Stimulated activated CD4-positive, alpha-beta T cell treated with anti-CD3 and anti-CD28 coated beads, Interleukin-12 subunit alpha, Interleukin-12 subunit beta, amount 100 ng/mL, for 4 hours (primary cell): ENCODE data around the gene MISP.
"Not testable (repeated sequence)": the region's sequence is repeated elsewhere in the genome, so short reads cannot be mapped to it uniquely, and the experiment has no call there.

Experiments
- DNase-seq: peaks from one replicate; pipeline ENCODE4 v3.0.0-alpha.2; 2020

The MISP gene, protein sequence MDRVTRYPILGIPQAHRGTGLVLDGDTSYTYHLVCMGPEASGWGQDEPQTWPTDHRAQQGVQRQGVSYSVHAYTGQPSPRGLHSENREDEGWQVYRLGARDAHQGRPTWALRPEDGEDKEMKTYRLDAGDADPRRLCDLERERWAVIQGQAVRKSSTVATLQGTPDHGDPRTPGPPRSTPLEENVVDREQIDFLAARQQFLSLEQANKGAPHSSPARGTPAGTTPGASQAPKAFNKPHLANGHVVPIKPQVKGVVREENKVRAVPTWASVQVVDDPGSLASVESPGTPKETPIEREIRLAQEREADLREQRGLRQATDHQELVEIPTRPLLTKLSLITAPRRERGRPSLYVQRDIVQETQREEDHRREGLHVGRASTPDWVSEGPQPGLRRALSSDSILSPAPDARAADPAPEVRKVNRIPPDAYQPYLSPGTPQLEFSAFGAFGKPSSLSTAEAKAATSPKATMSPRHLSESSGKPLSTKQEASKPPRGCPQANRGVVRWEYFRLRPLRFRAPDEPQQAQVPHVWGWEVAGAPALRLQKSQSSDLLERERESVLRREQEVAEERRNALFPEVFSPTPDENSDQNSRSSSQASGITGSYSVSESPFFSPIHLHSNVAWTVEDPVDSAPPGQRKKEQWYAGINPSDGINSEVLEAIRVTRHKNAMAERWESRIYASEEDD

DNA sequence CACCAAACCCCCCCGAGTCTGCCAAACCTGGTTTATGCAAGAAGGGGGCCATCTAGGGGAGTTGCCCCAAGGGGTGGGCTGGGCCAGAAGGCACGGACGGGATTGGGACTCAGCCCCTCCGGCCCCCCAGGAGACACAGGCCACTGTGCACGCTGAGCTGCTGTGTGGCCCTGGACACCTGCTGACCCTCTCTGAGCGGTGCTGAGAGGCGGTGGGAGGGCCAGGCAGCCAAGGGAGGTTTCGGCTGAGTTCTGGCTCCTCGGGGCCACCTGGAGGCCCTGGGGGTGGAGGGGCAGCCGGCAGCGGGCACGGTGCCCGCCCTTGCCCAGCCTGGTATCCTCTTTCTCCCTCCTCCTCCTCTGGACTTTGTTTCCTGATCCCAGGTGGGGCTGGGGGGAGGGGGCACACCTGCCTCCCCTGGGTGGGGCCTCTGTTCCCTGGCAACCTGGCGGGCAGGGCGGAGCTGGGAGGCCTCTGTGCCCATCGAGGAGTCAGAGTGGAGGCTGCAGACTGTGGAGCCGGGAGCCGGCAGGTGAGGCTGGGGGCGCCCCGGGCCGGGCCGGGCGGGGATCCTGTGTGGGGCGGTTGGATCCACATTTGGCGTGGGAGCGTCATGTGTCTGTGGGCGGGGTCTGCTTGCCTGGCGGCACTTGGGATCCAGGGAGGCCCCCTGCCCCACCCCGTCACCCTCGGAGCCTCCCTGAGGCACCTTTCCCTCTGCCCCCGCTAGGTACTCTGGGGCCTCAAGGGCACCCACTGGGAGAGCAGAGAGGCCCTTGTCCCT lies at the start of gene MISP:
Gene MISP, plus strand, starts transcription at position 473 of the 784 bp plus-strand sequence. CDS start 5,835 bp downstream, outside the sequence.
- no peak for DNase-seq

- DNase-seq, result not testable (repeated sequence)
Observed at GRCh38 chr19:702847-703246, 48.1 kb upstream of the MISP start.

DNA sequence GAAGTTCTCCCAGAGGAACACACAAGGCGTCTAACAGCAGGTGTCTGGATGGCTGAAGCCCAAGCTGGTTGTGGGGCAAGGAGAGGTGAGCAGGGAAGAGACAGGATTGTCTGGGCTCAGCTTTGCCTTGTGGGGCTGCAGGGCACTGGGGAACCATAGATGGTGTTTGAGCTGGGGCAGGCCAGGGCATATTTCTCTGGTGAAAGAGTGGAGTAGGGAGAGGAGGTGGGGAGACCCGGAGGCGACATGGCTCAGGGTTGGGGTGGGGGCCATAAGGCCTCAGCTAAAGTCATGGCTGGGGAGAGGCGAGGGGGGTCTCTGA lies 47.6 kb upstream of the MISP start:
- no peak for DNase-seq

DNA sequence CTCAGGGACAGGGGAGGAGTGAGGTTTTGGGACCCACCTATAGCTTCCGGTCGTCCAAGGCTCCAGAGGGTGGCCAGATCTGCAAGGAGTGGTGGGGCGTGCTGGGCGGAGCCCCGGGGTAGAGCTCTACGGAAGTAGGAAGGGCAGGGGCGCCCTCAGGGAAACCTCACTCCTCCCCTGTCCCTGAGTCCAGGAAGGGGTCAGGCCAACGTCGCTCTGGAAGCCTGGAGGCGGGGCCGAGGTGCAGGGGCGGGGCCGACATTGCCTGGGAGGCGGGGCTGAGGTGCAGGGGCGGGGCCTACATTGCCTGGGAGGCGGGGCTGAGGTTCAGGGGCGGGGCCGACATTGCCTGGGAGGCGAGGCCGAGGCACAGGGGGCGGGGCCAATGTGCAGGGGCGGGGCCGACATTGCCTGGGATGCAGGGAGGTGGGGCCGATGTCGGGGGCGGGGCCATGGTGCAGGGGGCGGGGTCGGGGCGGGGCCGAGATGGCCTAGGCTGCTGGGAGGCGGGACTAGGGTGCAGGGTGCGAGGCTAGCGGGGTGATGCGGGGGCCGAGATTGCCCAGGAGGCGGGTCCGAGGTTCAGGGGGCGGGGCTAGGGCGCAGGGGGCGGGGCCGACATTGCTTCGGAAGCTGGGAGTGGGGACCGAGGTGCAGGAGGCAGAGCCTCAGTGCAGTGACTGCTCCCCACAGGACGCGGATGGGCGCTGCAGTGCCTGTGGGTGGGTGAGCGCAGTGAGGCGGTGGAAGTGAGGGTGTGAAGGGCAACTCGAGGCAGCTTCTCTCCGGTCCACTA lies 47.1 kb upstream of the MISP start:
- DNase-seq, result peak; percentile 46

DNA sequence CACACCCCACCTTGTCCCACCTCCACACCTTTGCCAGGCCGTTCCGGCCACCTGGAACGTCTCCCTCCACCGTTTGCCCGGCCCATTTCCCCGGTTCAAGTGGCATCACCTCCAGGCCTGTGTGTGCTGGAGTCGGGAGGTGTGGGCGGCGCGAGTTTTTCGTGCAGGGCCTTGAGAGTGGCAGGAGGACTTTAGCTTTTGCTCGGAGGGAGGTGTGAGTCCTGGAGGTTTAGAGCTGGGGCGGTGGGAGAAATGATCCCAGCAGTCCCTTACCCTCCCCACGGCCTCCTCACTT lies 46.5 kb upstream of the MISP start:
- DNase-seq, result no peak

DNA sequence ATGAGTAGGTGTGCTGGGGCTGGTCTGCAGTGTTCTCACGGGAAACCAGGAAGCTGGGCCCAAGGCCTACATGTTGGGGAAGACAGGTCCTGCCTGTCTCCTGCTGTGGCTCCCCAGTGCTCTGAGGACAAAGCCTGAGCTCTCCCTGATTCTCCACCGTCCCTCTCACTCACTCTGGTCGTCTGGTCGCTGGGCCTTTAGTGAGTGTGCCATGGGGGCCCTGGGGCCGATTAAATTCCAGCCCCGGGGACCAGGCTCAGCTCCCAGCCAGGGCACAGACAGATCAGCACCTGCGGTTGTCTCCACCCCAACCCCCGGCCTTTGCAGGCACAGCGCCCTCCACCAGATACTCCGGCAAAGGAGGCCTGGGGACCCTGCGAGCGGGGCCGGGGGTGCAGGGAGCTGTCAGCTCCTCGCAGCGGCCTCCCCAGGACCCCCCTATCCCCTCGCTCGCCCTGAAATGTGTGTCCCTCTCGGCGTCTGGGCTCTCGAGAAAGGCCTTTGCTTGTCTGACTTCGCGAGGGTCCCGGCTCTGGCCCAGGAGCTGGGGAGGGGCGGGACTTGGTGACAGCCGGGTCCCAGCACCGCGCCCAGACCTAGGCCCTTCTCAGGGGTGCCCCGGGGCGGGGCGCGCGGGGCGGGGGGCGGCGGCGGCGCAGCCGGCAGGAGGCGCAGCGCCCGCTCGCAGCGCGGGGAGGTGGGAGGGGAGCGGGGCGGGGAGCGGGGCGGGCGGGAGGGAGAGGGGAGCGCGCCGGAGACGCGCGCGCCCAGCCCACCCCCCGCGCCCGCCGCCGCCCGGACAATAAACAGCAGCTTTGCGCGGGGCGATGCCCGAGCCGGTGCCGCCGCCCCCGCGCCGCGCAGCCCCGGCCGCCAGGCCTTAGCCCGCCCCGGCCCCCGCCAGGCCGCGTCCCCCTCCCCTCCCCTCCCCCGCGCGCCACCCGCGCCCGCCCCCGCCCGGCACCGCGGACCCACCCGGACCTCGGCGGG lies 42.5 kb upstream of the MISP start, which contains the start of gene PALM:
Gene PALM, plus strand, starts transcription at position 782 of the 990 bp plus-strand sequence. CDS start 212 bp downstream, outside the sequence.
- no peak for DNase-seq

DNA sequence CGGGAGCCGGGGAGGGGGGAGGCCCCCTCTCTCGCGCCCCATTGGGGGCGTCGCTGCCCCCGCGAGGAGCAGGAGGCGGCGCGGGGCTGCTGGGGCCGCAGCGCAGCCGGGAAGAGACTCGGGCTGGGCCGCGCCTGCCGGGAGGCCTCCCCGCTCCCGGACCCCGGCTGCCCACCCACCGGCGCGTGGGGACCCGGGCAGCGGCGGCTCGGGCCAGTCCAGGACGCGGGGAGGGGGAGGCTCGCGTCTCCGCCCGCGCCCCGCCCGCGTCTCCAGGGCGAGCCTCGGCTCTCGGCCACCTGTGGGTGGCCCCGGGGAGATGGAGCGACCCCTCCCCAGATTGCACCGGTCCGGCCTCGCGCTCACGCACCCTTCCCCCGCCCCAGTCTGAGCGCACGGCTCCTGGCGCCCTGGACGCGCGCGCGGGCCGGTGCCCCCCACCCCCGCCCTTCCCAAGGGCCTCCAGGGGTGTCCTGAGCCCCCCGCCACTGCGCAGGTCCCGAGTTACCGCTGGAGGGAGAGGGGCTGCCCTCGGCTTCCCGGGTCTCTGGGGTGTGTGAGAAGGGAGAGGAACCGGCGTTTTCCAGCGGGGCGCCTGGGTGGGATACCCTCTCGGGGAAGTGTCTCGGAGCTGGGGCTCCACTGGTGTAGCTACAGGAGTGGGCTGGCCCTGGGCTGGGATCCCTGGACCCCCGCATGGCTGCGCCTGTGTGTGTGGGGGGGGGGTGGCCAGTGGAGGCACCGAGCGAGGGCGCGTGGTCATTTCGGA lies 41.5 kb upstream of the MISP start:
- no peak for DNase-seq

DNA sequence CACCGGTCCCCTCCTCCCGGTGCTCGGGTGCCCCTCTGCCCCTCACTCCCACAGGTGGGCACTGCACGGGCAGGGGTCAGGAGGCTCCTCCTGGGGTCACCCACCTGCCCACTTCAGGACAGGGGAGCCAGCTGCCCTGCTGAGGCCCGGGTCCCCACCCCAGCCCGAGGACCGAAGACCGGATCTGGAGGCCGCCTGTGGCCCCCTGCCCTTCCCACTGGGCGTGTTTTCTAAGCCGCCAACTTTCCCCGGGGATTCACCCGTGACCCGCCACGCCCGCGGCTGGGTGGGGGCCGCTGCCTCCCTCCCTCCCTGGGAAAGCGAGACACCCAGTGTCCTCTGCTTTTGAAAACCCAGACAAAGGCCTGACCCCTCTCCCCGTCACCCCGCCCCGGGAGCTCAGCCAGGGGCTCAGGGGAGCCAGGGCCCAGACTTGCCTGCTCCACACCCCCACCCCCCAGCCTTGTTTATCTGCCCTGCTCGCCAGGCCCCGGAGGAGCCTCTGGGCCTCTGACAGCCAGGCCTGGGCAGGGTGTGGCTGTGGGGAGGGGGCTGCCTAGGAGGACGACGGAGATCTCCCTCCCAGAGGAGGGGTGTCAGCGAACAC lies 40.8 kb upstream of the MISP start:
- no peak for DNase-seq

- no peak for DNase-seq
Observed at GRCh38 chr19:710767-711166, 40.1 kb upstream of the MISP start.

DNA sequence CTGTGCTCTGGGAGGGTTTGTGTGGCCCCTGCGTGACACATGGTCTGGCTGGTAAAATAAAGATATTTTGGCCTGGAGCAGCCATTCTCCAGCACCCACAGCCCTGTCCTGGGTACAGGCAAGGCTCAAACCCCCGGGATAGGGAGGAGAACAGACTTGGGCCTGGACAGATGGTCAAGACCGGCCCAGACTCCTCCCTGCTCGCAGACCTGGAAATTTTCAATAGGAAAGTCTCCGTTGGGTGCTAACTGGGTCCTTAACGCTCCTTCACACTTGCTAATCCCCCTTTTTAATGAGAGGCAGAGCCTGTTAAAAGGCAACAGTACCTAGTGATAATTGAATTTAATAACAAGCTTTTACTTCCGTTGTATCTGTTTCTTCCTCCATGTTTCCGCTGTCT lies 39.7 kb upstream of the MISP start:
- no peak for DNase-seq

GRCh38 chr19:715347-715746 lies 35.6 kb upstream of the MISP start:
- DNase-seq, result no peak

DNA sequence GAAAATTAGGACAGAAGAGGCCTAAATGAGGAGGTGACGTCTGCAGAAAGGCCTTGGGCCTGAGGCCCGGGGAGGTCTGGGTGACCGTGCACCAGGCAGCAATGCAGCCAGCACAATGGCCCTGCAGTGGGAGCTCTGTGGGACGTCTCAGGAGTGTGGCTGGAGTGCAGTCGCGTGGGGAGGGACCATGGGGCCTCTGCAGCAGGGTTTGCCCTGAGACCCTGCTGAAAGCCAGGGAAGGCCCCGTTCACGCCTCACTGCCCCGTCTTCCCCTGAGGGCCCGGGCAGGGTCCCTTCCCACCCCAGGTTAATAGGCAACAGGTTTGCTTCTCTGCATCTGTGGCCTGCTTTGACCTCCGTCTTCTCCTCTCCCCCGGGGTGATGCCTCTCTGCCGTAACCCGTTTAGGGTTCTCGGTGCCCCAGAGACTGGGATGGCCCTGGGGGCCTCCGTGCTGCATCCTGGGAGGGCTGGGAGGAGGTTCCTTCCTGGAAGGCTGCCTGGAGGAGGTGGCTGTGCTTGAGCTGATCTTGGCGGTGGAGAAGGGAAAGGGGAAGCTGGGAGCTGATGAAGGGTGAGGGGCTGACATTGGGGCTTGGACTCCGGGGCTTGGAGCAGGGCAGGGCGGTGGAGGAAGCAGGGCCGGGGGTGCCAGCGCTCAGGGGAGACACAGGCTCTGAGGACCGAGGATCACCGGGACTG lies 32.5 kb upstream of the MISP start:
- DNase-seq, result no peak

DNA sequence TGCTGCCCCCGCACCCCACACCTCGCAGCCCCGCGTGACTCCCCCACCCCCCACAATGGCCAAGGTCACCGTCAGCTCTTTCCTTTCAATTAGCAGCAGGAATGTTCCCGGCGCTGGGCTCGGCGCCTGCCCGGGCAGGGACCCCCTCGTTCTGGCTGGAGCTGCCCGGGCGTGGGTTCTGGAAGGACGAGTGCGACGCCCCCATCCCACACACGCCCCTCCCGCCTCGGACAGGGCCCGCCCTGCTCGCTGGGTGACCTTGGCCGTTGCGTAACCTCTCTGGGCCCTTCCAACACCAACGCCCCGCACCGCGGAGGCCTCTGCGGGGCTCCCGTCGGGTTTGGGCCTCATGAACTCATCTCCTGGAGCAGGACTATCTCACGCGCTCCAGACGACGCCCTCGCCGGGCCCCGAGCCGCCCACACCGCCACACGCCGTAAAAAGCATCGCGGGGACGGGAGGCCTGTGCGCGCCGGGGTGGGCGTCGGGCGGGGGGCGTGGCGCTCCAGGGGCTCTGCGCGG lies 31.9 kb upstream of the MISP start:
- no peak for DNase-seq

DNA sequence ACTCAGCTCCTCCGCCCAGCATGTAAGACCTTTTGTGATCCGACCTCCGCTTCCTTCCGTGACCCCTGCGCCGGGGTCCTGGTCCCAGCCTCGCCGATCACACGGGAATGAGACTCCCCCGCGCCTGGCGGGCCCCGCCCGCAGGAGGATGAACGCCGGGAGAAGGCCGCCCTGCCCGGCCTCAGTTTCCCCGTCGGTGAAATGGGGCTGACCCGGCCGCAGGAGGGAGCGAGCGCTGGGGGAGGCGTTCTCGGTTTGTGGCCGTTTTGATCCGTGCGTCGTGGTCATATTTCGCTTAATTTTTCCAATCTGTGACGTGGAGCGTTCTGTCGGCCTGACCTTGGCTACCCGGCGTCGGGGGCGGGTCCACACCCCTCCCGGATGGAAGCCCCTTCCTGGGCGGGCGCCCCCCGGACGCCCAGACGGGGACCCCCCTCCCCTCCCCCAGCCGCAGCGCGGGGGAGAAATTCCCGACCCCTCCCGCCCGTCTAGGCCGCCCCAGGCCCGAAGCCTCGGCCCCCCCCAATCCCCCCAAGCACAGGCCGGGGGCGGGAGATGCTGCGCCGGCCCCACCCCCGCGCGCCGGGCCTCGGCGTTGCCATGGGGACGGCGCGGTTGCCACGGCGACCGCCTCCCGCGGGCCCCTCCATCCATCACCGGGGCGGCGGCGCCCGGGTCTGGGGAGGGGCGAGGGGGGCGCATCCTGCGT lies 31.1 kb upstream of the MISP start:
- DNase-seq, result no peak

GRCh38 chr19:720345-721160 lies 30.4 kb upstream of the MISP start:
- DNase-seq, result no peak

- DNase-seq, result no peak
Observed at GRCh38 chr19:722553-723101, 28.3 kb upstream of the MISP start.

DNA sequence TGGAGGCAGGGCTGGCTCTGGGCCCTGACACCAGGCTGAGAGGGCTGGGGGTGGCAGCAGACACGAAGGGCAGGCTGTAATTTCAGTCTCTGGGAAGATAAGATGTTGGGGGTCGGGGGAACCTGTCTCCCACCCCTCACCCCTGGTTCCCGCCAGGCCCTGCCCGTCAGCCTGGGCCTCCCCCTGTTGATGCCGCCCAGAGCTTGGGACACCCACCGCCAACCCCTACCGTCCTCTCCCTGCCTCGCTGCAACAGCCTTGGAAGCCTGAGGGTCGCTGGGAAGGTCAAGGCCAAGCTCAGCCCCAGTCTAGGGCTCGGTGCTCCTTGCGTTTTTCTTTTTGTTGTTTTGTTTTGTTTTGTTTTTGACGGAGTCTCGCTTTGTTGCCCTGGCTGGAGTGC lies 27.7 kb upstream of the MISP start:
- DNase-seq, result no peak

DNA sequence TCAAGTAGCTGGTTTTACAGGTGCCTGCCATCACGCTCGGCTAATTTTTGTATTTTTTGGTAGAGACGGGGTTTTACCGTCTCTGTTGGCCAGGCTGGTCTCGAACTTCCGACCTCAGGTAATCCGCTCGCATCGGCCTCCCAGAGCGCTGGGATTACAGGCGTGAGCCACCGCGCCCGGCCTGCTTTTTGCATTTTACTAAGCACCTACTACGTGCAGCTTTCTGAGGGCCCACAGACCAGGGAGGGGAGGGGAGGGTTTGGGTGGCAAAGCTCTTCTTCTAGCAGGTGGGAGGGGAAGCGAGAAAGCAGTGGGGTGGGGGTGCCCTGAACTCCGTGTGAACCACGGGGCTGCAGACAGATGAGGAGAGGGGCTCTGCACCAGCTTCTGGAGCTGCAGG lies 27.2 kb upstream of the MISP start:
- DNase-seq, result no peak
